HG02678 (cell line): ENCODE results near the gene RBFOX2.

Experiments
- ATAC-seq: cut with Tn5 transposase; IDR thresholded peaks from one replicate; pipeline ENCODE4 v1.9.1; 2021; ENCODE audit warnings: mild to moderate bottlenecking, moderate library complexity; ENCODE audit not compliant: unreplicated experiment

The RBFOX2 gene

GRCh38 chr22:35978889-35979288 lies 49.7 kb downstream of the RBFOX2 start:
- ATAC-seq: no peak

GRCh38 chr22:35978201-35978600 lies 50.4 kb downstream of the RBFOX2 start:
- no peak for ATAC-seq

- ATAC-seq: no peak
Measured at GRCh38 chr22:35977136-35977535, 51.5 kb downstream of the RBFOX2 start.

GRCh38 chr22:35973388-35973787 lies 55.2 kb downstream of the RBFOX2 start:
- no peak for ATAC-seq

- ATAC-seq: no peak
Measured at GRCh38 chr22:35972559-35972958, 56.1 kb downstream of the RBFOX2 start.

- ATAC-seq: no peak
Measured at GRCh38 chr22:35971456-35972119, 57.0 kb downstream of the RBFOX2 start.

- ATAC-seq: no peak
Measured at GRCh38 chr22:35970616-35971455, 57.8 kb downstream of the RBFOX2 start.

GRCh38 chr22:35967046-35967397 lies 61.6 kb downstream of the RBFOX2 start:
- ATAC-seq: no peak

GRCh38 chr22:35966314-35967045 lies 62.1 kb downstream of the RBFOX2 start:
- no peak for ATAC-seq

GRCh38 chr22:35963237-35963810 lies 65.3 kb downstream of the RBFOX2 start:
- no peak for ATAC-seq

- ATAC-seq: no peak
Measured at GRCh38 chr22:35961480-35962295, 66.9 kb downstream of the RBFOX2 start.

GRCh38 chr22:35960854-35961253 lies 67.8 kb downstream of the RBFOX2 start:
- ATAC-seq: no peak

GRCh38 chr22:35959121-35959800 lies 69.4 kb downstream of the RBFOX2 start:
- ATAC-seq: no peak

GRCh38 chr22:35958334-35958733 lies 70.3 kb downstream of the RBFOX2 start:
- no peak for ATAC-seq

GRCh38 chr22:35957589-35957988 lies 71.0 kb downstream of the RBFOX2 start:
- no peak for ATAC-seq

GRCh38 chr22:35956850-35957249 lies 71.8 kb downstream of the RBFOX2 start:
- no peak for ATAC-seq

GRCh38 chr22:35955546-35955945 lies 73.1 kb downstream of the RBFOX2 start:
- ATAC-seq: no peak

GRCh38 chr22:35952576-35952975 lies 76.0 kb downstream of the RBFOX2 start:
- no peak for ATAC-seq

- no peak for ATAC-seq
Measured at GRCh38 chr22:35950262-35950661, 78.4 kb downstream of the RBFOX2 start.

- ATAC-seq: no peak
Measured at GRCh38 chr22:35949243-35949642, 79.4 kb downstream of the RBFOX2 start.
